Stimulated activated CD8-positive, alpha-beta memory T cell treated with anti-CD3 and anti-CD28 coated beads, Interleukin-12 subunit alpha, Interleukin-12 subunit beta, amount 100 ng/mL, for 1 hour (primary cell): Measurements from ENCODE around the gene CDH10.

ENCODE experiments used
- DNase-seq: peaks from one replicate; pipeline ENCODE4 v3.0.0-alpha.2; 2020; ENCODE audit warnings: low read depth

Gene CDH10

GRCh38 chr5:24598956-24599355 lies 45.8 kb downstream of the CDH10 start:
- no peak for DNase-seq

DNA sequence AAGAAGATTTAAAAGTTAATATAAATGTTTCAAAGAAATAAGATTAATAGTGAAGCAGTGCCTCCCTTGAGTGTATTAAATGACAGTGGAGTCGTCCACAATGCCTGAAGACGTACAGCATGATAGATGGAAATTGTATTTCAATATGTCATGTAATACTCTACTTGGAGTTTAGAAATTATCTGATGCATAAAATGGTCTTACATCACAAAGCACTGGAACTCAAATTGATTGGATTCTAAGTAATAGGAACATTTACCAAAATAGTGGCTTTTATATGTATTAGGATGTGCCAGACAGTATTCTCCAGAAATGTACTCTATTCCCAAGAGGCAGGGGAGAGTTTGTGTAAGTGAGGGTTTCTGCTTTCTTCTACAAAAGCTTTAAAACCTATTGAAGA lies 49.4 kb downstream of the CDH10 start:
- DNase-seq, result no peak

DNA sequence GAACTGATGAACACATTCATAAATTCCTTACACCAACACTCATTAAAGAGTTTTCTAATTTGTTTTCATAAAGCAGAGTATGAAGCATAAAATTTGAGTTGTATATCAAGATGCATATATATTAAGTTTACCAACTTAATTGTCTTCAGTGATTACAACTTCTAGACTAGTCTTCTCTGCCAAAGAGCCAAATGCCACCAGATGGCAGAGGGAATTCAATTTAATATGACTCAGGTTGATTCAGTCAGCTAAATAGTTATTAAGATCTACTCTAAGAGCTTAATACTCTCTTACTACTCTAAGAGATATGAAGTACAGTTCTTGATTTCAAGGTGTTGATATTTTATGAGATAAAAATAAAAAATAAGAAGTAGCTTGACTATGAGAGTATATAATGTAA lies 53.4 kb downstream of the CDH10 start:
- DNase-seq, result no peak

- no peak for DNase-seq
These were observed 55.2 kb downstream of the CDH10 start for GRCh38 chr5:24589566-24589965.

- no peak for DNase-seq
These were observed 59.0 kb downstream of the CDH10 start for GRCh38 chr5:24585751-24586150.

DNA sequence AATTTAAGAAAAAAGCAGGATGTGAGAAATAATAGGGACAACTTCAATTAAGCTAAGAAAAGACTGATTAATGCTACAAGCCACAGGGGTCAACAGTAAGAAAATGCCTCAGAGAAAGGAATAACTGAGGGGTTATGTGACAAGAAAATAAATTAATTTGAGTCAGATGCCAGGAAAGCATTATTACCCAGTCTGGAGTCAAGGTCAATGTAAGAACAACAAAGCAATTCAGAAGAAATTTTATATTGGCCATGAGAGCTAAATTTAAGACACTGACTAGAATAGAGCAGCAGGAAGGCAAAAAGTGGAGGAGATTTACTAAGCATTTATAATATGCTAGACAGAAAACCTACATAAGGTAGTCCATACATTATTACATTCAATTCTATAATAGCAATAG lies 73.5 kb downstream of the CDH10 start:
- no peak for DNase-seq

- no peak for DNase-seq
These were observed 77.8 kb downstream of the CDH10 start for GRCh38 chr5:24566933-24567332.

DNA sequence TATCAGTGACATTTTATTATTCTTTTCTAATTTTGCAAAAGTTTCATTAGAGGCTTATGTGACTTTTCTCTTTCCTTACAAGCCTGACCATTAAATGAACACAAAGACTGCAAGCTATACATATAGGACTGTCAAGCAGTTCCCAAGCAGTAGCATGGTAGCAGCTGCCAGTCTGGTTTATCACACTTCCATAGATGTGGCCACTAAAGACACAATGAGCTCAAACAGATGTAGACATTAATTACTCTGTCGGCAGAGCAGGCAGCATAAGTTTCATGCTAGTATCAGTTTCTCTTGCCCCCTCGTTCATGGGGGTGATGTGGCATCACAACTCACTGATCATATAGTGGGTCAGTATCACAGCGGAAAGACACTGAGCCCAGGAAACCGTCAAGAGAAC lies 89.5 kb downstream of the CDH10 start:
- DNase-seq, result no peak

DNA sequence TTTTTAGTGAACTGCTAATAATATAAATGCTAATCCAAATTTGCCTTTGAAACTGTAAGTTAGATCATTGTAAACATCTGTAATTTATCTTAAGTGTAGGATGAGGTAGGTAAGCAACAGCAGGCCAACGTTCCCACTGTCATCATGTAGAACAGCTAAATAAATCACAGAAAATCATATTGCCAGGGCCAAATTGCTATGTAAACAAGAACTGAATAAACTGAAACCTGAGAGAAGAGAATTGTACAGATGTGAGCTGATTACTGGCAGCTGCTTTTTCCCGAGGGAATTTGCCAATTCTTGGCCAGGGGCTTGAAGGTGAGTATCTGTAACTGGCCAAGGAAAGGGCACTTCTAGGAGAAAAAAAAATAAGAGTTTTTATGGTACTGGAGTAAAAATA lies 97.6 kb downstream of the CDH10 start:
- DNase-seq, result no peak

DNA sequence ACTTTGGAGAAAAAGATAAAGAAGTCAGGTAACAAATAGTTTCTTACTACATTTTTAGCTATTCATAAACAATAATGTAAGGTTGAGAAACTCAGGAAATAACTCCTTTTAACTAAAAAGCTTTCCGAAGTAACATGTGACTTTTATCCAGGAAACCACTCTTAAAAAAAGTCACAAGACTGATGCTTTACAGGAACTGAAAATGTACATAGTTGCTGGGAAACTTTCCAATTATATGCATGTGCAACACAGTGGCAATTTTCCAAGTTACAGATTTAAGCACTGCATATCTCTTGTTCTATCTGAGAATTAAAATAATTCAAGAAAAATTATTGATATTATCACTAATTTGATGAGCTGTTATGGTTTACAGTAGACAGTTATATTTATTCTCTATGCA lies 105.2 kb downstream of the CDH10 start:
- DNase-seq, result no peak

DNA sequence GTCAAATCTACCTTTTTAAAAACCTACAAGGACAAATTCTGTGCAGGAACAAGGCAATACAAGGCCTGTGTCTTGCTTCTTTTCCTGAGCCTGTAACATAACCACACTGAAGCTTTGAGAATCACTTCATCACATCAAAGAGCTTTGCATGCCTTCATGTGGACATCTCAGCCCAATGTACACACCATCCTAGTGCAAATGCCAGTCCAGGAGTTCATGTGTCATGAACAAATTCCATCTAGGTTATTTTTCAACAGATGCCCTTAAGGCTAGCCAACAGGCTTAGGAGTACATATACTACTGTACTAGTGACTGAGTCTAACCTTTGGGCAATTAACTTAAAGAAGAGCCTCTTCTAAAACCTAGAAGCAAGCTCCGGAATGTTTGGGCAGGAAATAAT lies 106.4 kb downstream of the CDH10 start:
- no peak for DNase-seq

DNA sequence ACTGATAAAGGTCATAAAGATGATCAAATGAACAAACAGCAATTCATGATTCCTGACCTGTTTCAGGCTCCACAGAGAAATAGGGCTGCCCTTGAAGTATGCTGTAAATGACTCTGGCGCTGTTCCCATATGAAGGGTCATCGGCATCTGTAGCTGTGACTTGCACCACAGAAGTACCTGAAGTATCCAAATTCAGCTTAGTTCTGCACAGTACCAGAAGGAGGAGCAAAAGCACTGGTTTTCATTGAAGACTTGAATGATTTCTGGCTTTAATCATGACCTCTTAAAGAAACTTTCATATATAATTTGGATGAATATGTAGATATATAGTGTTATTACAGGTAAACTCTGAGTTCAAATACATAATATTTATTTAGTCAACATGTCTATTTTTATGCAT lies 109.1 kb downstream of the CDH10 start:
- no peak for DNase-seq

DNA sequence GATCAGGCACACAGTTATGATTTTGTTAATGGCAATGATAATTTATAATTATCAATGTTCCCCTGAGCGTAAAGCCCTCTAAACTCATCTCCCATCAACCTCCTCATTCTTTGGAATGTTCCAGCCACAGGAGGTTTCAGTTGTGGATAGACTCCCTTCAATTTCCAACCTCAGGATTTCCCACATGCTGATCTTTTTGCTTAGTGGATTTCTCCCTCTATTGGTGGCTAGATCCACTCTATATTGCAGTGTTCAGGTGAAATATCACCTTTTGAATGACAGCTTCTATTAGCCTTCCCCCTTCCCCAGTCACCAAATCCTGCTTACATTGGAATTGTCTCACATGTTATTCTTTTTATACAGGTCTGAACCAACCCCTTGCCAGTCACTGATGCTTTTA lies 113.9 kb downstream of the CDH10 start:
- DNase-seq, result no peak

GRCh38 chr5:24525414-24525813 lies 119.4 kb downstream of the CDH10 start:
- DNase-seq, result no peak

DNA sequence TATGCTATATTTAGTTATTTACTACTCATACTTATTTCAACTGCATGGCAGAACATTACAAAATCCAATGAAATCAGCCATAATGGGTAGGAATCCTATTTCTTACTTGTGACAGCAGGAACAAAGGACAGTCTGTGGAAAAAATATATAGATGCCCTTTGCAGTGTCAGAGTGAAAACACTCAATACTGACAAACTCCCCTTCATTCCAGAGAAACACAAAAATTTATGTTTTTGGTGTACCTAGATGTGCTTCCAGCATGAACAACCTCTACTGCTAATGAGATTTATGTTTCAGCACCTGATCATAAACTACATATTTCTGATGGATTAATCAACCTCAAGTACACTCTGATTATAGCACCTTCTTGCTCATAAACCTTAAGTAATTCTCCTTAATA lies 132.4 kb downstream of the CDH10 start:
- DNase-seq, result no peak

- no peak for DNase-seq
These were observed 134.2 kb downstream of the CDH10 start for GRCh38 chr5:24510523-24510988.

GRCh38 chr5:24509943-24510342 lies 134.8 kb downstream of the CDH10 start:
- no peak for DNase-seq

- no peak for DNase-seq
These were observed 139.5 kb downstream of the CDH10 start for GRCh38 chr5:24505258-24505657.

GRCh38 chr5:24497591-24498157 lies 147.1 kb downstream of the CDH10 start:
- no peak for DNase-seq

- DNase-seq, result no peak
These were observed 147.6 kb downstream of the CDH10 start for GRCh38 chr5:24497145-24497544.

GRCh38 chr5:24496268-24496667 lies 148.5 kb downstream of the CDH10 start:
- DNase-seq, result no peak

DNA sequence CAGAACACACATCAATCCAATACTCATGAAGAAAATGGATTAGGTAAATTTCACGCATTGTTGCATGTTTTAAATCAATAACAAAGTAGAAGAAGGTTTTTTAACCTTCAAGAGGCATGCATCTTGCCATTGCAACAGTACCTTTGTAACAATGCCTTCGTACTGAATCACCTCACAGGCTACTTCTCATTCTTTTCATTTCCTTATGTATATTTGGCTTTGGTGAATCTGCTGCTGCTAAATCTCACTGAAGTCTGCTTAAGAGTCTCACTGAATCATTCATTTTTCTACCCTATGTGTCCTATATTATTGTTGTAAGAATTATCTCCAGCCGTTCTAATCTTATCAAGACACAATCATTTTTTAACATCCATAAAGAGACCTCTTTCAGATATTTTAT lies 152.5 kb downstream of the CDH10 start:
- no peak for DNase-seq

GRCh38 chr5:24491490-24491889 lies 153.3 kb downstream of the CDH10 start:
- DNase-seq, result no peak

DNA sequence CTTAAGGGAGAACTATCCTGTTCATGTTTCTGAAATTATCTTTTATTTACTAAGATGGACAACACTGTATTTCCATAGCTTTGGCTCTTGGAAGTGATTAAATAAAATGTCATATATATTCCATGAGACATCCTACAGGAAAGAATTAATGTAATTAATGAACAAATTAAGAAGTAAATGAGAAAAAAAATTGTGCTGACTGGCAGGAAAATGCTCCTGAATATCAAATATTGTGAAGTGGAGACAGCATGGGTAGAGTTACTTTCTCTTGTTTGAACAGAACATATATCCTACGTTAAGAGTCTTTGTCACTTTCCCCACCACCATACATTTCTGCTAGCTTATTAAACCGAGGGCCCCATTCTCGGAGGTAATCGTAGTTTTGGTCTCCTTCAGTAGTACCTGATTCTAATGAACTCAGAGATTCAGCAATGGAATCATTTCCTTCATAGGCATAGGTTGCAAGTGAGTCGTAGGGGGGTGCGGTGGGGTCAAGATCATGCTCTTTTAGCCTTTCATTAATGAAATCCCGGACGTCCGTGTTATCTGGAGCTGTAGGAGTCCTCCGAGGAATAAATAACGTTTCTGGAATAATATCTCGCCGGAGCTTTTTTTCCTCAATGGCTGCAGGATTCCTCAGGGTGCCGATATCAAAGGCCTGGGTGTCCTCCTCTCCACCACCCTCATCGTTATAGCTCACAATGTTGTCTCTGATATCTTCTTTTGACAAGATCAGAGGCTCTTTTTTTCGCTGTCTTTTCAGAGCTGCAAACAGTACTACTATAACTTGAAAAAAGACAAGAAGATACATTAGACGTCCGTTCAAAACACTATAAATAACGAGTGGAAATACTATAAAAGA lies 157.2 kb downstream of the CDH10 start:
- DNase-seq, result no peak
